ENCODE results near the gene GATD1.

- TF ChIP-seq TAF1 (IDR thresholded peaks at IDR 0.05; ENCODE audit: low read depth) = no peak
- TF ChIP-seq CTCF (IDR thresholded peaks at IDR 0.05; ENCODE audit: poor library complexity, severe bottlenecking) = no peak
- no peak for TF ChIP-seq EZH2 (IDR thresholded peaks at IDR 0.05; ENCODE audit: borderline replicate concordance, insufficient read depth, low read length, poor library complexity, severe bottlenecking)
- TF ChIP-seq POLR2AphosphoS5 (IDR thresholded peaks at IDR 0.05) = no peak
- no peak for TF ChIP-seq MXI1 (conservative IDR thresholded peaks at IDR 0.05; ENCODE audit: poor library complexity, severe bottlenecking)
- TF ChIP-seq RAD21 (conservative IDR thresholded peaks at IDR 0.05) = no peak
- TF ChIP-seq SMC3 (conservative IDR thresholded peaks at IDR 0.05; ENCODE audit: poor library complexity) = no peak
- TF ChIP-seq EP300 (conservative IDR thresholded peaks at IDR 0.05; ENCODE audit: poor library complexity, severe bottlenecking) = no peak
- no peak for TF ChIP-seq REST (IDR thresholded peaks at IDR 0.05; ENCODE audit: borderline replicate concordance)
Measured at GRCh38 chr11:724778-725386, 52.4 kb downstream of the GATD1 start.

Data from neural cell (in vitro differentiated cells).